ENCODE data around the gene ATRX. TPM values are rescaled to one million over a fixed set of nuclear protein-coding genes. Genes with fewer than 3 reads are reported as not detected.
"Not testable (repeated sequence)": the region's sequence is repeated elsewhere in the genome, so short reads cannot be mapped to it uniquely, and the experiment has no call there.

ATRX gene
- total RNA-seq, 1 donor from 2014 or later = 44.6 TPM

- Histone ChIP-seq H3K36me3 (ENCODE audit: control insufficient read depth, insufficient read depth, low read length) (no peaks in the 10 kb centered on the region), H3K4me3 (ENCODE audit: low read depth, low read length) (no peak overlapping the region), H3K27me3 (ENCODE audit: control insufficient read depth, insufficient read depth, low read length) (no peaks in the 10 kb centered on the region)
- TF ChIP-seq, protein P1, sequence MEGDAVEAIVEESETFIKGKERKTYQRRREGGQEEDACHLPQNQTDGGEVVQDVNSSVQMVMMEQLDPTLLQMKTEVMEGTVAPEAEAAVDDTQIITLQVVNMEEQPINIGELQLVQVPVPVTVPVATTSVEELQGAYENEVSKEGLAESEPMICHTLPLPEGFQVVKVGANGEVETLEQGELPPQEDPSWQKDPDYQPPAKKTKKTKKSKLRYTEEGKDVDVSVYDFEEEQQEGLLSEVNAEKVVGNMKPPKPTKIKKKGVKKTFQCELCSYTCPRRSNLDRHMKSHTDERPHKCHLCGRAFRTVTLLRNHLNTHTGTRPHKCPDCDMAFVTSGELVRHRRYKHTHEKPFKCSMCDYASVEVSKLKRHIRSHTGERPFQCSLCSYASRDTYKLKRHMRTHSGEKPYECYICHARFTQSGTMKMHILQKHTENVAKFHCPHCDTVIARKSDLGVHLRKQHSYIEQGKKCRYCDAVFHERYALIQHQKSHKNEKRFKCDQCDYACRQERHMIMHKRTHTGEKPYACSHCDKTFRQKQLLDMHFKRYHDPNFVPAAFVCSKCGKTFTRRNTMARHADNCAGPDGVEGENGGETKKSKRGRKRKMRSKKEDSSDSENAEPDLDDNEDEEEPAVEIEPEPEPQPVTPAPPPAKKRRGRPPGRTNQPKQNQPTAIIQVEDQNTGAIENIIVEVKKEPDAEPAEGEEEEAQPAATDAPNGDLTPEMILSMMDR (IDR thresholded peaks at IDR 0.05; ENCODE audit: insufficient read depth, low read length, poor library complexity, severe bottlenecking) = no peak
- DNase-seq (ENCODE audit: low read depth) = no peak
Observed at GRCh38 chrX:77742788-77743476, 43.1 kb downstream of the ATRX start.

DNA sequence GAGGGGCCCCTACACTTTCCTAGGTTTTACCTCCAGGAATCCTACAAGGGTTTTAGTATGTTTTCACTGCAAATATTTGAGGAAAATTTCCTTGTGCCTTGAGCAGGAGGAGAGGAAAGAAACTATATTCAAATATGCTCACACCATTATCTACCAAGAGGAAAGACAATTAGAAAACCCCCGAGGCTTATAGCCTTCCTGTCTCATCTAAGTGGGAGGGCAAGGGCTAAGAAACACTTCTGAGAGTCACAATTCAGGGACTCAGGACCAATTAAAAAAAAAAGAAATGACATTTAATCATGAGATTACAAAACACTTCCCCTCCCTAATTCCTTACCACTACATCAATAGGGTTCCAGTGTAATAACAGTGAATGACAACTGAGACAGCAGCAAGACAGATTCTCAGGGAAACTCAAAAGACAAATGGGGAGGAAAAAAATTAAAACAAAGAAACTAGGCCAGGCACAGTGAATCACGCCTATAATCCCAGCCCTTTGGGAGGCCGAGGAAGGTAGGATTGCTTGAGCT lies 45.6 kb downstream of the ATRX start:
- H3K27me3 ChIP-seq (ENCODE audit: control insufficient read depth, insufficient read depth, low read length) = no peaks in the 10 kb centered on the region
- TF ChIP-seq, protein P1 (IDR thresholded peaks at IDR 0.05; ENCODE audit: insufficient read depth, low read length, poor library complexity, severe bottlenecking) = no peak
- no peak for DNase-seq (ENCODE audit: low read depth)
- H3K4me3 ChIP-seq (ENCODE audit: low read depth, low read length) = no peak overlapping the region
- no peaks in the 10 kb centered on the region for H3K36me3 ChIP-seq (ENCODE audit: control insufficient read depth, insufficient read depth, low read length)

GRCh38 chrX:77733342-77733741 lies 52.7 kb downstream of the ATRX start:
- Histone ChIP-seq H3K36me3 (ENCODE audit: control insufficient read depth, insufficient read depth, low read length) (no peaks in the 10 kb centered on the region), H3K4me3 (ENCODE audit: low read depth, low read length) (no peak overlapping the region), H3K27me3 (ENCODE audit: control insufficient read depth, insufficient read depth, low read length) (no peaks in the 10 kb centered on the region)
- TF ChIP-seq, protein P1 (IDR thresholded peaks at IDR 0.05; ENCODE audit: insufficient read depth, low read length, poor library complexity, severe bottlenecking) = no peak
- DNase-seq (ENCODE audit: low read depth) = no peak

DNA sequence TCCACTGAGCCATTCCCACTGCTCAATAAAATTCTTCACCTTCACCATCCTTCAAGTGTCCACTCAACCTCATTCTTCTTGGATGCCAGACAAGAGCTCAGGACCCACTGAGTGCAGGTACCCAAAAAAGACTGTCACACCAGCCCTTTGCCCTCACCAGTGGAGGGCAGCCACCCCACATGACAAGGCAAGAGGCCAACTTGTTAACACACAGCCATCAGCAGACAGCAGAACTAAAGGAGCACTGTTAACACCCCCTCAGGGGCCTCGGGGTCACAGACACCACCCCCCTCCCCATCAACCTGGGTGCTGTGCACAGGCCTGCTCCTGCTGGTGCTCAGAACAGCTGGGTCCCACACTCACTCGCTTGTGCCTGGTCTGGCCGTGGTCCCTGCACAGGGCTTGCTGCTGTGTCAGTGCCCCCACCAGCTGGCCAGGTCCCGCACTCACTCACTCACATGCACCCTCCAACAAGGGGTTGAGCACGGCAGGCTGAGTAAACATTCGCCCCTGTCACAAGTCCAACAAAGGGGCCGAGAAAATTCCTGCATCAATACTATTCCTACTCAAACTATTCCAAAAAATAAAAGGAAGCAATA lies 54.1 kb downstream of the ATRX start:
- no peaks in the 10 kb centered on the region for H3K27me3 ChIP-seq (ENCODE audit: control insufficient read depth, insufficient read depth, low read length)
- H3K36me3 ChIP-seq (ENCODE audit: control insufficient read depth, insufficient read depth, low read length) = no peaks in the 10 kb centered on the region
- no peak for DNase-seq (ENCODE audit: low read depth)
- no peak overlapping the region for H3K4me3 ChIP-seq (ENCODE audit: low read depth, low read length)
- TF ChIP-seq, protein P1 (IDR thresholded peaks at IDR 0.05; ENCODE audit: insufficient read depth, low read length, poor library complexity, severe bottlenecking) = no peak

- not testable (repeated sequence) for H3K4me3 ChIP-seq (ENCODE audit: low read depth, low read length); DNase-seq (ENCODE audit: low read depth); H3K27me3 ChIP-seq (ENCODE audit: control insufficient read depth, insufficient read depth, low read length); H3K36me3 ChIP-seq (ENCODE audit: control insufficient read depth, insufficient read depth, low read length)
Observed at GRCh38 chrX:77726095-77726494, 59.9 kb downstream of the ATRX start.

DNA sequence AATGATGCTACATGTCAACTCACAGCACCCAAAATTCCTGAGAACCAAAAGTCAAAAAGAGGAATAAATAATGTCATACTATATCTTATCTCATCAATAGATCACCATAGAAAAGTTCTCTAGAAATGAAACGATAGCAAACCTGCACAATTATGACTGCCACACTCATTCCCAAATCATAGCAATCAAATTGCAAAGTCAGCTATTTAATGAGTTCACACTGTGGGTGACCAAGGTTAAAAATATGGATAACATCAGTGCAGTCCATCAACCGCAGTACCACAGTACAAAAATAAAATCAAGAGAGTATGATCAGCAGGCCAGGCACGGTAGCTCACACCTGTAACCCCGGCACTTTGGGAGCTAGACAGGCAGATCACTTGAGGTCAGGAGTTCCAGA lies 62.3 kb downstream of the ATRX start:
- no peak for DNase-seq (ENCODE audit: low read depth)
- Histone ChIP-seq H3K27me3 (ENCODE audit: control insufficient read depth, insufficient read depth, low read length) (no peaks in the 10 kb centered on the region), H3K4me3 (ENCODE audit: low read depth, low read length) (no peak overlapping the region), H3K36me3 (ENCODE audit: control insufficient read depth, insufficient read depth, low read length) (no peaks in the 10 kb centered on the region)
- TF ChIP-seq, protein P1 (IDR thresholded peaks at IDR 0.05; ENCODE audit: insufficient read depth, low read length, poor library complexity, severe bottlenecking) = no peak

Data from kidney epithelial cell (primary cell).